ENCODE measurements around the gene HAUS2.
A peak's percentile ranks its signal among the peaks of the same experiment; 100 is the strongest.
"Not testable (repeated sequence)": the region's sequence is repeated elsewhere in the genome, so short reads cannot be mapped to it uniquely, and the experiment has no call there.

The HAUS2 gene

DNA sequence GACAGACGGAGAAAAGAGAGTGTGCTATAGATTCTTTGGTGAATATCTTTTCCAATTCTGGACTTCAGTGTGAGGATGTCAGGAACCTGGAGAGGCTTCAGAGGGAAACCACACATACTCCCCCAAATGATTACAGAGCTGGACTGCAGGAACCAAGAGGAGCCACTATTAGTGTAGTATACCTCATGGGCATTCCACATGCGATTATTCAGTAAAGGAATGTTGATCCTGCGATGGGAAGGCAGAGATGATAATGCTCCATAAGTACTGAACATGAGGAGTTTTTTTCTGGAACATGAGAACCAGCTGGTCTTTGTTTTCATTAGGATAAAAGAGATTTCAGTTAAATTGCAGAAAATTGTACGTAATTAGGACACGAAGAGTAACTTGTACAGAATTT is 45.5 kb downstream of the HAUS2 start:
- TF ChIP-seq, protein P1, sequence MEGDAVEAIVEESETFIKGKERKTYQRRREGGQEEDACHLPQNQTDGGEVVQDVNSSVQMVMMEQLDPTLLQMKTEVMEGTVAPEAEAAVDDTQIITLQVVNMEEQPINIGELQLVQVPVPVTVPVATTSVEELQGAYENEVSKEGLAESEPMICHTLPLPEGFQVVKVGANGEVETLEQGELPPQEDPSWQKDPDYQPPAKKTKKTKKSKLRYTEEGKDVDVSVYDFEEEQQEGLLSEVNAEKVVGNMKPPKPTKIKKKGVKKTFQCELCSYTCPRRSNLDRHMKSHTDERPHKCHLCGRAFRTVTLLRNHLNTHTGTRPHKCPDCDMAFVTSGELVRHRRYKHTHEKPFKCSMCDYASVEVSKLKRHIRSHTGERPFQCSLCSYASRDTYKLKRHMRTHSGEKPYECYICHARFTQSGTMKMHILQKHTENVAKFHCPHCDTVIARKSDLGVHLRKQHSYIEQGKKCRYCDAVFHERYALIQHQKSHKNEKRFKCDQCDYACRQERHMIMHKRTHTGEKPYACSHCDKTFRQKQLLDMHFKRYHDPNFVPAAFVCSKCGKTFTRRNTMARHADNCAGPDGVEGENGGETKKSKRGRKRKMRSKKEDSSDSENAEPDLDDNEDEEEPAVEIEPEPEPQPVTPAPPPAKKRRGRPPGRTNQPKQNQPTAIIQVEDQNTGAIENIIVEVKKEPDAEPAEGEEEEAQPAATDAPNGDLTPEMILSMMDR (conservative IDR thresholded peaks at IDR 0.05; ENCODE audit: low read depth, low read length), result no peak
- DNase-seq (ENCODE audit: low read depth), result peak; percentile 90
- H3K4me3 ChIP-seq (ENCODE audit: low read length), result no peak overlapping the region

DNA sequence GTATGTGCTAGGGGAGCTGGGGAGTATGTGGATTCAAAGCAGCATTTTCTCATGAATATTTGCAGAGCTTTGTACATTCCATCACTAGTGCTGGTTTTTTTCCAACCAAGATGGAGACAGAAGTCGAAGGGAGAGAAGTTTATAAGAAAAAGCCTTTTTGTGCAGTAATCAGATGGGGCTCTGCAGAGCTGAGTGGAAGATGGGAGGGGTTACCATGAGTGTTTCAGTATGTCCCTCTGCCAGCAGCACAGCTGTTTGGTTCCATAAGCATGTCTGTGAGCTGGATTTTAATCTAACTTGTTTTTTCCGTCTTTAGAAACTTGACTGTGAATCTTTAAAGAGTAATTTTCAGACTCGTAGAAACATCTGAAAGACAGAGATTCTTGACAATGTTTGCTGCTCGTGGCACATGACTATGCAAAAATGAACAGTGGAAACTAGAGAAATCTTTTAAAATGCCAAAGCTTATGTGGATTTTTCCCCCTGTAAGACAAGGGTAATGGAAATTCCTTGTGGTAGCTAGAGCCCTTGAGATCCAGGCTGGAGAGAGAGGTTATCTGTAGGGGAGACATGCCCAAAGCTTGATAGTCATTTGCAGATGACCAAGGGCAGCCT is 47.1 kb downstream of the HAUS2 start:
- TF ChIP-seq, protein P1 (conservative IDR thresholded peaks at IDR 0.05; ENCODE audit: low read depth, low read length), result no peak
- H3K4me3 ChIP-seq (ENCODE audit: low read length), result no peak overlapping the region
- DNase-seq (ENCODE audit: low read depth), result no peak

DNA sequence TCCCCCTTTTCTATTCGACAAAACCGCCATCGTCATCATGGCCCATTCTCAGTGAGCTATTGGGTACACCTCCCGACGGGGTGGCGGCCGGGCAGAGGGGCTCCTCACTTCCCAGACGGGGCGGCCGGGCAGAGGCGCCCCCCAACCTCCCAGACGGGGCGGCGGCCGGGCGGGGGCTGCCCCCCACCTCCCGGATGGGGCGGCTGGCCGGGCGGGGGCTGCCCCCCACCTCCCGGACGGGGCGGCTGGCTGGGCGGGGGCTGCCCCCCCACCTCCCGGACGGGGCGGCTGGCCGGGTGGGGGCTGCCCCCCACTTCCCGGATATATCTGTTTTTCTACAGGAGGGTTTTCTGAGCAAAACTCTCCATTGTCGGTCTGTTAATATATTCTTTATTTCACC is 52.7 kb downstream of the HAUS2 start:
- not testable (repeated sequence) for H3K4me3 ChIP-seq (ENCODE audit: low read length); DNase-seq (ENCODE audit: low read depth)

DNA sequence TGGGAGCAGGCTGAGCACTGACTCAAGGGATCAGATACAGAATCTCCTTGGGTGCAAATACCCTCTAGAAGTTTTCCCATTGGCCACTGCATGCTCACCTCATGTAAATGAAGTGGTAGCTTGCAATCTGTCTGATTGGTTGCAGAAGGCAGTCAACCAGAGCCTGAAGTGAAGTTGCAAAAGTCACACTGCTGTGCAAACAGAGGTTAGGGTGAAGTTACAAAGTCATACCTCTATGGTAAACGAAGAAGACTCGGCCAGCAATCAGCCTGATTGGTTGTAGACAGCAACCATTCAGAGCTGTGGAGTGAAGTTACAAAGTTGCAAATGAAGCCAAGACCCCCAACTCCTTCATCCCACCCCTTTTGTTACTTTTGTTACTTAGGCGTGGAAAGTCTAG is 53.9 kb downstream of the HAUS2 start:
- DNase-seq (ENCODE audit: low read depth), result no peak
- TF ChIP-seq, protein P1 (conservative IDR thresholded peaks at IDR 0.05; ENCODE audit: low read depth, low read length), result no peak
- no peak overlapping the region for H3K4me3 ChIP-seq (ENCODE audit: low read length)

DNA sequence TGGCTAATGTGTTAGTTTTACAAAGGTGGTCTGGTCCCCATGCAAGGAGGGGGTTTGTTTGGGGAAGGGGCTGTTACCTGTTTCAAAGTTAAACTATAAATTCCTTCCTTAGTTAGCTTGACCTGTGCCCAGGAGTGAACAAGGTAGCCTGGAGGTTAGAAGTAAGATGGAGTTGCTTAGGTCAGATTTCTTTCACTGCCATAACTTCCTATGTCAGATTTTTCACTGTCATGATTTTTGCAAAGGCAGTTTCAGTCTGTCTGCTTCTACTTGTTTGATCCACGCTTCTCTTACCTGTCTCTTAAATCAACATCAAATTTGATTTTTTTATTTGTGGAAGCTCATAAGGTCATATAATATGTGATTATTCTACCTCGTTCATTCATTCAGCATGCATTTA is 55.3 kb downstream of the HAUS2 start:
- no peak for DNase-seq (ENCODE audit: low read depth)
- H3K4me3 ChIP-seq (ENCODE audit: low read length), result no peak overlapping the region
- TF ChIP-seq, protein P1 (conservative IDR thresholded peaks at IDR 0.05; ENCODE audit: low read depth, low read length), result no peak

DNA sequence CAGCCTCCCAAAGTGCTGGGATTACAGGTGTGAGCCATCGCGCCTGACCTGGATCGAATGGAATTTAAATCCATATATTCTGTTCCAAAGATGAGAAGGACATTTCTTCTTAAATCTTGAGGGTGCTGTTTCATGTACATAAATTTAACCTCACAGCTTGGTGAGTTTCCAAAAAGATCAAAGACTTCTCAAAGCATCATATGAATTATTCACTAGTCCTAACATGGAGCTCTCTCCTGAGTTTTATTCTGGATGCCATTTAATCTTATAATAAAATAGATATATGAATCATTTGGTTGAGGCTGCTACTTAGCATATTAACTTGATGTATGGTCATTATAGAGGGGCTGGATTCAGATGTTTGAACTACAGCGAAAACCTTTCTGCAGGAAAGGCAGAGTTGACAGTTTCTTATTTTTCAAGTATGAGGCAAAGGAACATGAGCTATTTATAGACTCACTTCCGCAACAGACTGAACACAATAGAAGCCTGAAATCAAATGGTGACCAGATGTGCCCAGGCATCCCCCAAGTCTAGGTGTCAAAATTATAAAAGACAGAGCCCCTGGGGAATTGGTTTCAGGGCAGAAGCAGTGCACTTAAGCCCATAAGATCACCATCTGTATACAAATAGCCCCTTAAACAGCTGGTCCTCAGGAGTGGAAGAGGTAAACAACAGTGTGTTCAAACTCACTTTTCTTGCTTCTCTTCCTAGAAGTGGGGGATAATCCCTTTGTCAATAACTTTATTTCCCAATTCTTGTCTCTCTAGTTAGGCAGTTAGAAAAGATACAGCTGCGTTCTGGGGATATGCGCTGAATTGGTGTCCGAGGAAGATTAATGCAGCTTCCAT is 56.5 kb downstream of the HAUS2 start:
- no peak for DNase-seq (ENCODE audit: low read depth)
- no peak overlapping the region for H3K4me3 ChIP-seq (ENCODE audit: low read length)
- TF ChIP-seq, protein P1 (conservative IDR thresholded peaks at IDR 0.05; ENCODE audit: low read depth, low read length), result no peak

DNA sequence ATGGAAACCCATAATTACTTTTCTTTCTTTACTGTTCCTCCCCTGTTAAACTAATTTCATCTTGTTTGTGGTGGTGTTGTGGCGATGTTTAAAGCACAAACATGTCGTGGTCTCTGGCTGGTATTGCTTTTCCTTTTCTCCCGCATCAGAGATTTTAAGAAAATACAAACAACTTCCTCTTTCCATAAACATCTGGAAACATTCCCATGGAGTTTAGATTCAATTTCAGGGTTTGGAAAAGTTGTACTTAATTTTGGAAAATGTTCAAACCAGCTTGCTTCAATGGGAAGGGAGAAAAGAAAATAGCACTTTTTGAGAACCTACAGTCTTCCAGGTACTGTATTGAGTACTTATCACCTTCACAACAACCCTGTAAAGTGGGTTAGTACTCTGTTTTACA is 57.2 kb downstream of the HAUS2 start:
- TF ChIP-seq, protein P1 (conservative IDR thresholded peaks at IDR 0.05; ENCODE audit: low read depth, low read length), result no peak
- DNase-seq (ENCODE audit: low read depth), result no peak
- no peak overlapping the region for H3K4me3 ChIP-seq (ENCODE audit: low read length)
